ENCODE measurements around the gene TDRD12. TPM values are rescaled to one million over a fixed set of nuclear protein-coding genes. Genes with fewer than 3 reads are reported as not detected.

TDRD12 gene
- total and polyA plus RNA-seq, 2 experiments from 2014 or later: 0.68 to 2.8 TPM

DNA sequence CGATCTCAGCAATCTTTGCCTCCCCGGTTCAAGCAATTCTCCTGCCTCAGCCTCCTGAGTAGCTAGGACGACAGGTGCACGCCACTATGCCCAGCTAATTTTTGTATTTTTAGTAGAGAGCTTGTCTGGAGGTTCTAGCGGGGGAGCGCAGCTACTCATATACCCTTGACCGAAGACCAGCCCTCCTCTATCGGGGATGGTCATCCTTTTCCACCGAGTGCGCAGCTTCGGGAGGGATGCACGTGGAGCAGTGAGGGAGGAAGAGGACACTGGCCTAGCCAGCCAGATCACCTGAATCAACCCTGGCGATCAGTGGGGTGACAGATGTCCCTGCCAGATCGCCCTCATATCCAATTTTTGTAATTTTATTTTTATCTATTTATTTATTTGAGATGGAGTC, 143.2 kb downstream of the TDRD12 start:
- H3K27me3 ChIP-seq (ENCODE audit: insufficient read depth): no peaks in the 10 kb centered on the region
- ATAC-seq (no peak), DNase-seq (ENCODE audit: low spot score) (no peak)
- H3F3A ChIP-seq (replicated peaks; ENCODE audit: low read depth): no peaks in the 10 kb centered on the region
- H3K79me2 ChIP-seq (replicated peaks; ENCODE audit: insufficient read depth): no peaks in the 10 kb centered on the region
- H3K4me1 ChIP-seq (ENCODE audit: insufficient read depth): no peaks in the 10 kb centered on the region
- no peak overlapping the region for H3K4me2 ChIP-seq
- TF ChIP-seq, protein P1, sequence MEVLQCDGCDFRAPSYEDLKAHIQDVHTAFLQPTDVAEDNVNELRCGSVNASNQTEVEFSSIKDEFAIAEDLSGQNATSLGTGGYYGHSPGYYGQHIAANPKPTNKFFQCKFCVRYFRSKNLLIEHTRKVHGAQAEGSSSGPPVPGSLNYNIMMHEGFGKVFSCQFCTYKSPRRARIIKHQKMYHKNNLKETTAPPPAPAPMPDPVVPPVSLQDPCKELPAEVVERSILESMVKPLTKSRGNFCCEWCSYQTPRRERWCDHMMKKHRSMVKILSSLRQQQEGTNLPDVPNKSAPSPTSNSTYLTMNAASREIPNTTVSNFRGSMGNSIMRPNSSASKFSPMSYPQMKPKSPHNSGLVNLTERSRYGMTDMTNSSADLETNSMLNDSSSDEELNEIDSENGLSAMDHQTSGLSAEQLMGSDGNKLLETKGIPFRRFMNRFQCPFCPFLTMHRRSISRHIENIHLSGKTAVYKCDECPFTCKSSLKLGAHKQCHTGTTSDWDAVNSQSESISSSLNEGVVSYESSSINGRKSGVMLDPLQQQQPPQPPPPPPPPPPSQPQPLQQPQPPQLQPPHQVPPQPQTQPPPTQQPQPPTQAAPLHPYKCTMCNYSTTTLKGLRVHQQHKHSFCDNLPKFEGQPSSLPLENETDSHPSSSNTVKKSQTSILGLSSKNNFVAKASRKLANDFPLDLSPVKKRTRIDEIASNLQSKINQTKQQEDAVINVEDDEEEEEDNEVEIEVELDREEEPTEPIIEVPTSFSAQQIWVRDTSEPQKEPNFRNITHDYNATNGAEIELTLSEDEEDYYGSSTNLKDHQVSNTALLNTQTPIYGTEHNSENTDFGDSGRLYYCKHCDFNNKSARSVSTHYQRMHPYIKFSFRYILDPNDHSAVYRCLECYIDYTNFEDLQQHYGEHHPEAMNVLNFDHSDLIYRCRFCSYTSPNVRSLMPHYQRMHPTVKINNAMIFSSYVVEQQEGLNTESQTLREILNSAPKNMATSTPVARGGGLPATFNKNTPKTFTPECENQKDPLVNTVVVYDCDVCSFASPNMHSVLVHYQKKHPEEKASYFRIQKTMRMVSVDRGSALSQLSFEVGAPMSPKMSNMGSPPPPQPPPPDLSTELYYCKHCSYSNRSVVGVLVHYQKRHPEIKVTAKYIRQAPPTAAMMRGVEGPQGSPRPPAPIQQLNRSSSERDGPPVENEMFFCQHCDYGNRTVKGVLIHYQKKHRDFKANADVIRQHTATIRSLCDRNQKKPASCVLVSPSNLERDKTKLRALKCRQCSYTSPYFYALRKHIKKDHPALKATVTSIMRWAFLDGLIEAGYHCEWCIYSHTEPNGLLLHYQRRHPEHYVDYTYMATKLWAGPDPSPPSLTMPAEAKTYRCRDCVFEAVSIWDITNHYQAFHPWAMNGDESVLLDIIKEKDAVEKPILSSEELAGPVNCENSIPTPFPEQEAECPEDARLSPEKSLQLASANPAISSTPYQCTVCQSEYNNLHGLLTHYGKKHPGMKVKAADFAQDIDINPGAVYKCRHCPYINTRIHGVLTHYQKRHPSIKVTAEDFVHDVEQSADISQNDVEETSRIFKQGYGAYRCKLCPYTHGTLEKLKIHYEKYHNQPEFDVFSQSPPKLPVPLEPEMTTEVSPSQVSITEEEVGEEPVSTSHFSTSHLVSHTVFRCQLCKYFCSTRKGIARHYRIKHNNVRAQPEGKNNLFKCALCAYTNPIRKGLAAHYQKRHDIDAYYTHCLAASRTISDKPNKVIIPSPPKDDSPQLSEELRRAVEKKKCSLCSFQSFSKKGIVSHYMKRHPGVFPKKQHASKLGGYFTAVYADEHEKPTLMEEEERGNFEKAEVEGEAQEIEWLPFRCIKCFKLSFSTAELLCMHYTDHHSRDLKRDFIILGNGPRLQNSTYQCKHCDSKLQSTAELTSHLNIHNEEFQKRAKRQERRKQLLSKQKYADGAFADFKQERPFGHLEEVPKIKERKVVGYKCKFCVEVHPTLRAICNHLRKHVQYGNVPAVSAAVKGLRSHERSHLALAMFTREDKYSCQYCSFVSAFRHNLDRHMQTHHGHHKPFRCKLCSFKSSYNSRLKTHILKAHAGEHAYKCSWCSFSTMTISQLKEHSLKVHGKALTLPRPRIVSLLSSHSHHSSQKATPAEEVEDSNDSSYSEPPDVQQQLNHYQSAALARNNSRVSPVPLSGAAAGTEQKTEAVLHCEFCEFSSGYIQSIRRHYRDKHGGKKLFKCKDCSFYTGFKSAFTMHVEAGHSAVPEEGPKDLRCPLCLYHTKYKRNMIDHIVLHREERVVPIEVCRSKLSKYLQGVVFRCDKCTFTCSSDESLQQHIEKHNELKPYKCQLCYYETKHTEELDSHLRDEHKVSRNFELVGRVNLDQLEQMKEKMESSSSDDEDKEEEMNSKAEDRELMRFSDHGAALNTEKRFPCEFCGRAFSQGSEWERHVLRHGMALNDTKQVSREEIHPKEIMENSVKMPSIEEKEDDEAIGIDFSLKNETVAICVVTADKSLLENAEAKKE (CRISPR knock-in tag; IDR thresholded peaks at IDR 0.05): no peak
- TF ChIP-seq JUNB (IDR thresholded peaks at IDR 0.05; ENCODE audit: unreplicated experiment): no peak
- no peak for TF ChIP-seq ZNF331 (CRISPR knock-in tag; IDR thresholded peaks at IDR 0.05; ENCODE audit: low read depth)
- no peak for TF ChIP-seq CREB1 (CRISPR knock-in tag; IDR thresholded peaks at IDR 0.05; ENCODE audit: low read depth)
- TF ChIP-seq EZH2phosphoT487 (IDR thresholded peaks at IDR 0.05; ENCODE audit: unreplicated experiment): no peak
- Mint-ChIP-seq H3K36me3 (ENCODE audit: low read depth) (no peaks in the 10 kb centered on the region), H3K27me3 (ENCODE audit: insufficient read depth, low read depth, poor library complexity) (peaks cover 1% of the 10 kb centered on the region), H3K27ac (no peak overlapping the region), H3K4me1 (no peaks in the 10 kb centered on the region), H3K9me3 (no peaks in the 10 kb centered on the region; the same call in 2 of the 3 replicates), H3K4me3 (no peak overlapping the region)
- H3K9me2 ChIP-seq (ENCODE audit: insufficient read depth): no peaks in the 10 kb centered on the region
- H3K36me3 ChIP-seq (ENCODE audit: insufficient read depth): no peaks in the 10 kb centered on the region
- H3K27ac ChIP-seq (ENCODE audit: low read depth): no peak overlapping the region
- H4K20me1 ChIP-seq (replicated peaks; ENCODE audit: insufficient read depth): no peaks in the 10 kb centered on the region
- no peak overlapping the region for H3K4me3 ChIP-seq
- H2AFZ ChIP-seq: no peak overlapping the region

DNA sequence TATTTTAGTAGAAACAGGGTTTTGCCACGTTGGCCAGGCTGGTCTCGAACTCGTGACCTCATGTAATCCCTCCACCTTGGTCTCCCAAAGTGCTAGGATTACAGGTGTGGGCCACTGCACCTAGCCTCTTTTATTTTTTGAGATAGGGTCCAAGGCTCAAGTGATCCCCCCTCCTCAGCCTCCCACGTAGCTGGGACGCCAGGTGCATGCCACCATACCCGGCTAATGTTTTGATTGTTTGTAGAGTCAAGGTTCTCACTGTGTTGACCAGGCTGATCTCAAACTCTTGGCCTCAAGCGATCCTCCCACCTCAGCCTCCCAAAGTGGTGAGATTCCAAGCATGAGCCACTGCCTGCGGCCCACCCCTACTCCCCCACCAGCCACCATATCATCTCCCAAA, 143.7 kb downstream of the TDRD12 start:
- no peaks in the 10 kb centered on the region for H3K9me2 ChIP-seq (ENCODE audit: insufficient read depth)
- no peaks in the 10 kb centered on the region for H4K20me1 ChIP-seq (replicated peaks; ENCODE audit: insufficient read depth)
- H2AFZ ChIP-seq: no peak overlapping the region
- no peaks in the 10 kb centered on the region for H3K36me3 ChIP-seq (ENCODE audit: insufficient read depth)
- Mint-ChIP-seq H3K9me3 (no peaks in the 10 kb centered on the region; the same call in 2 of the 3 replicates), H3K36me3 (ENCODE audit: low read depth) (no peaks in the 10 kb centered on the region), H3K27me3 (ENCODE audit: insufficient read depth, low read depth, poor library complexity) (peaks cover 1% of the 10 kb centered on the region), H3K4me1 (no peaks in the 10 kb centered on the region), H3K27ac (no peak overlapping the region), H3K4me3 (no peak overlapping the region)
- DNase-seq (ENCODE audit: low spot score): no peak
- no peaks in the 10 kb centered on the region for H3K27me3 ChIP-seq (ENCODE audit: insufficient read depth)
- no peak overlapping the region for H3K4me2 ChIP-seq
- no peak overlapping the region for H3K27ac ChIP-seq (ENCODE audit: low read depth)
- no peak overlapping the region for H3K4me3 ChIP-seq
- no peaks in the 10 kb centered on the region for H3F3A ChIP-seq (replicated peaks; ENCODE audit: low read depth)
- no peaks in the 10 kb centered on the region for H3K4me1 ChIP-seq (ENCODE audit: insufficient read depth)
- no peaks in the 10 kb centered on the region for H3K79me2 ChIP-seq (replicated peaks; ENCODE audit: insufficient read depth)
- no peak for ATAC-seq
- TF ChIP-seq NANOG (IDR thresholded peaks at IDR 0.05; ENCODE audit: borderline replicate concordance): no peak
- TF ChIP-seq, protein P1 (CRISPR knock-in tag; IDR thresholded peaks at IDR 0.05): no peak
